Suppressor macrophage (primary cell): ENCODE data around the gene NGEF.
"Not testable (repeated sequence)": the region's sequence is repeated elsewhere in the genome, so short reads cannot be mapped to it uniquely, and the experiment has no call there.

Experiments used
- DNase-seq, 4 experiments: peaks; one replicate each; pipeline ENCODE4 v3.0.0-alpha.2; 2020 to 2022

Gene NGEF

GRCh38 chr2:232869138-232870017 lies 143.7 kb downstream of the NGEF start:
- no peak for DNase-seq

DNA sequence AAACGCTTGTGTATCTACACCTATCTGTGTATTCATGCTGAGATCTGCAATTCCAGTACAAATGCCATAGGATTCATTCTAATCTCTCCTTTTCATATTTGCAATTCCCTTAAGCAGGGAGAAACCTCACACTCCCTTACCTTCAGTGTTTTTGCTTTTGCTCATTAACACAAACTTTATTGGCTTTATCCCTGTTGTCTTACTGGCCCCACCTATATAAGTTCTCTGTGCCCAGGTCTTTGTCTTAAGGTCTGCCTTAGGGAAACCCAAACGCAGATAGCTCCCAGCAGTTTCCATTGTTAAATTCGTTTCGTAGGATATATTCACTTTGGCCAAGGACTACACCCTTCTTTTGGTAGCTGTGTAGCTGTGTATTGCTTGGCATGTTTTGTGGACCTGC lies 147.0 kb downstream of the NGEF start:
- no peak for DNase-seq

DNA sequence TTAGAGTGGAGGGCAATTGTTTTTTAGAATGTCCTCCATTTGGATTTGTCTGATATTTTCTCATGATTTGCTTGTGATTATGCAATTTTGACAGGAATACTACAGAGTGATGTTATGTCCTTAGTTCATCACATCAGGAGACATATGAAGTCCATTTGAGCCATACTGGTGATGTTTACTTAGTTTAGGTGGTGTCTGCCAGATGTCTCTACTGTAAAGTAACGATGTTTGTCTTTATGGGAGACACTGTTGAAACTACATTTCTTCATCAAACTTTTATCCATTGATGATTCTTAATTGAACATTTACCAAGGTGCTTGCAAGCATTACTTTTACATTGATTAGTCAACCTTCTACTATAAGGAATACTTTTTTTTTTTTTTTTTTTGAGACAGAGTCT lies 147.9 kb downstream of the NGEF start:
- DNase-seq = no peak

- DNase-seq = no peak
These were observed 149.1 kb downstream of the NGEF start for GRCh38 chr2:232863996-232864395.

DNA sequence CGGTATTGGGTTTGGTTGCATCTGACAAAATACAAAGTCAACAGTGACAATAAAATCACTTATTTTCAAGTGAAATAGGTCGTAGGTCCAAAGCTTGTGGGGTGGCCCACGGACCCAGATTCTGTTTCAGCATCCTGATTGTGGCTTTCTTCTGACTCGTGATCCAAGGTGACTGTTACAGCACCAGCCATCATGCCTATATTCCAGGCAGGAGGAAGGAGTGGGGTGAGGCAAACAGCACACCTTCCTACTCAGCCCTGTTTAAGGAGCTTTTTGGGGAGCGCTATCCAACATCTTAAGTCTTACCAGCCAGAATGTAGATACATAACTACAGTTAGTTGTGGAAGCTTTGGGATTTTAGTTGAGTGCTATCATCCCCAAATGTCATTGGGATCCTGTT lies 151.7 kb downstream of the NGEF start:
- no peak for DNase-seq

- no peak for DNase-seq
These were observed 152.3 kb downstream of the NGEF start for GRCh38 chr2:232860593-232861241.

DNA sequence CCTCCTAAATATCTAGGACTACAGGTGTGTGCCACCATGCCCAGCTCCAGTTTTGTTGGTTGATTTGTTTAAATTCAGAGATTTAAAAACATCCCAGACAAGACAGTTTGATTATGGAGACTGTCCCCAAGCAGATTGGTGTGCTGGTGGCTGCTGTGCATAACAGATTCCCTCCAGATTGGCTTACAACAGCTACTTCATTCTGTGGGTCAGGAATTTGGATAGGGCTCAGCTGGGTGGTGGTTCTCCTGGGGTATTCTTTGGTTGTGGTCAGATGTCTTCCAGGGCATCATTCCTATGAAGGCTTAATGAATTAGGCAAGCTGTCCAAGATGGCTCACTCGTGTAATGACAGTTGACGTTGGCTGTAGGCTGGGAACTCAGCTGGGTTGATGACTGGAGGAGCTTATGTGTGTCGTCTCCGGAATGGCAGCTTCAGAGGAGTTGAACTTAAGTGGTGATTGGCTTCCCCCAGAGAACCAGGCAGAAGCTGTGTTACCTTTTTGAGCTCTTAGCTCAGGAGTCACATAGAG lies 153.6 kb downstream of the NGEF start:
- DNase-seq = no peak

GRCh38 chr2:232857158-232857563 lies 155.9 kb downstream of the NGEF start:
- DNase-seq = no peak

DNA sequence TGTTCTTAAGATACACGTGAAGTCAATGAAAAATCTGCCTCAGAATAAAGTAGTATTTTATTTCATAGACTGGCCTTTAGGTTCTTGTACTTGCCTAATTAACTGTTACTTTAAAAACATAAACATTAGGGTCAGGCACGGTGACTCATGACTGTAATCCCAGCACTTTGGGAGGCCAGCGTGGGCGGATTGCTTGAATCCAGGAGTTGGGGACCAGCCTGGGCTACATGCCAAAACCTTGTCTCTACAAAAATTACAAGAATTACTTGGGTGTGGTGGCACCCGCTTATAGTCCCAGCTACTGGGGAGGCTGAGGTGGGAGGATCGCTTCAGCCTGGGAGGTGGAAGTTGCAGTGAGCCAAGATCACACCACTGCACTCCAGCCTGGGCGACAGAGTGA lies 159.0 kb downstream of the NGEF start:
- DNase-seq = peak; percentile 49 to 67 (median 60)

DNA sequence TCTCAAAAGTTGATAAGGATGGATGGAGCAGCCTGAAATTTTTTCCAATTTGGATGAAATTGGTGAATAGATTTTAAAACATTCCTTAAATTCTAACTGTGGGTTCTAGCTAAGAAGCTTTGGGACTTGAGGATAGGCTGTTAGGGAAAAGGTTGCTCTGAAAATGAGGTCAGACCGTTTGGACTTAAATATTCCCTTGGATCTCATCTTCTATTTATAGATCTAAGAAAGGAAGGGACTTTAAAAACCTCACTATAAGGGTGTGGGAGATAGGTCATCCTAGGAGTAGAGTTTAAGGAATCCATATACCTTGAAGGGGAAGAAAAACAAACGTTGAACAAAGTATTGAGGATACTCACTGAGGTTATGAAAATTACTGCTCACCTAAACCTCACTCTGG lies 160.4 kb downstream of the NGEF start:
- no peak for DNase-seq

DNA sequence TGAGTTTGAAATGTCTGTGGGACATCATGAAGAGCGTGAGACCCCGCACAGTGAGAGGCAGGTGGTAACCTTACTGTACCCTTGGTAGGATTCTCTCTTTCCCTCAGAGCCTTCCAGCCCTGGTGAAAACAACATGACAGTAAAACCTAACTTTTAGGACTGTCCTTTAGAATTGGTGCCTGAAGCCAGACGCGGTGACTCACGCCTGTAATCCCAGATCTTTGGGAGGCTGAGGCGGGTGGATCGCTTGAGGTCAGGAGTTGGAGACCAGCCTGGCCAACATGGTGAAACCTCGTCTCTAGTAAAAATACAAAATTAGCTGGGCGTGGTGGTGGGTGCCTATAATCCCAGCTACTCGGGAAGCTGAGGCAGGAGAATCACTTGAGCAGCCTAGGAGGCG lies 161.0 kb downstream of the NGEF start:
- not testable (repeated sequence) for DNase-seq

- DNase-seq = no peak
These were observed 163.0 kb downstream of the NGEF start for GRCh38 chr2:232850039-232850438.

- DNase-seq = no peak
These were observed 167.0 kb downstream of the NGEF start for GRCh38 chr2:232846055-232846454.

- peak in 1 of 4 experiments; percentile 7 for DNase-seq
These were observed 169.2 kb downstream of the NGEF start for GRCh38 chr2:232843834-232844233.

DNA sequence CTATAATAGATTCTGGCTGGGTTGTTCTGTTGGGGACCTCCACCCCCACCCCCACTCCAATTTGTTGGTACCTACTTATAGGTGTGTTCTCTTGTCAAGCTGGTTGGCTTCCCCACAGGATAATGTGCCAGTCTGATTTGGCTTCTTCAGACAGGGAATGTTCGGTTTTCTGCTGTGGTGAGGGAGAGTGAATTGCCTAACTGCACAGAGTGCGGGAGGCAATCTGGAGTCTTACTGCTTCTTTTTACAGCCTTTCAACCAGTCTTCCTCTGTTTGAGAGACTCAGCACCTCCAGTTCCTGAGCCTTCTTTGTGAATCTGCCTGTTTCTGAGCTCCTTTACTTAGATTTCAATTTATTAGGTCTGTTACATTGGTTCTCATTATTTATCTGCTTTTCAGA lies 170.4 kb downstream of the NGEF start:
- DNase-seq = peak in 3 of 4 experiments; percentile 16 to 23 (median 23)

DNA sequence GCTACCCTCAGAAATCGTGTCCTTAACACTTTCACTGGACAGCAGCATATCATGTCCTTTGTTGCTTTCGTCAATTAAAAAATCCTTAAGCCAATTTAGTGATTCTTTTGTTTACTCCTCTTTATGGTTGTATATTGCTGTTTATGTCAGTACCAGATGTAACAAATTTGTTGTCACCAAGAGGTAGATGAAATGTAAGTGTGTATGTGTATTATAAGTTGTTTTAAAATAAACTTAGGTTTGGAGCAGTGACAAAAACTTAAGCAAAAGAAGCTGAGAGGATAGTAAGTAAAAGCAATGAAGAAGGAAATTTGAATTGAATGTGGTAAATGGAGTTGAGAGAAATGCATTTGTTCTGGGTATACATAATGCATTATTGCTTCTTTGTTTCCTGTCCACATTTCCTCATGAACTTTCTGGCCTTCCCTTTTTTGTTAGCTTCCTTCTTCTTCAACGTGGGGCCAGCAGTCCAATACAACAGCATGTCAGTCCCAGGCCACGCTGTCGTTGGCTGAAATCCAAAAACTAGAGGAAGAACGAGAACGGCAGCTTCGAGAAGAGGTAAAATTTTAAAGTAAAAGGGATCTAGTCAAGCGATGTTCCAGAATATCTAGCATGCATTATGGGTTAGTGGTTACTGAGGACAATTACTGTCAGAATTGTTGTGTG lies 173.5 kb downstream of the NGEF start:
- DNase-seq = peak; percentile 85 to 96 (median 92)

DNA sequence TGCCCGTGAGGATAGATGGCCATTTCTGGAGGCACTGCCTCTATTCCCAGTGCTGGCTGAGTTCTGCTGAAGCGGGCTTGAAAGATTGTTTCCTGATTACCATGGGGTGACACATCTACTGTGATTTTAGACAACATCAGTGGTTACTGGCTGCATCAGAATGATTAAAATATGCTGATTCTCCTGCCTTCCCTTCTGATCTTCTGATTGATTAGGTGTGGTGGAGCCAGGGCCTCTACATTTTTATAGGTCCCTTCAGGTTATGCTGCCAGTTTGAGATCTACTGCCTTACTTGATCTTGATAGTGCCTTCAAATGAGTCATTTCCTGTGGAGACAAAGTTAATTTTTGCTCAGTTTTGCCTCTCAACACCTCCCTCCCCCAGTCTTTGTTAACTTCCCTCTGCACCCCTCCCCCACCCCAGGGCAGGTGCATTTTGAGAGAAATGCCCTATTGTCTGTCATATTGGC lies 174.6 kb downstream of the NGEF start:
- peak in 3 of 4 experiments; percentile 7 to 13 (median 12) for DNase-seq

DNA sequence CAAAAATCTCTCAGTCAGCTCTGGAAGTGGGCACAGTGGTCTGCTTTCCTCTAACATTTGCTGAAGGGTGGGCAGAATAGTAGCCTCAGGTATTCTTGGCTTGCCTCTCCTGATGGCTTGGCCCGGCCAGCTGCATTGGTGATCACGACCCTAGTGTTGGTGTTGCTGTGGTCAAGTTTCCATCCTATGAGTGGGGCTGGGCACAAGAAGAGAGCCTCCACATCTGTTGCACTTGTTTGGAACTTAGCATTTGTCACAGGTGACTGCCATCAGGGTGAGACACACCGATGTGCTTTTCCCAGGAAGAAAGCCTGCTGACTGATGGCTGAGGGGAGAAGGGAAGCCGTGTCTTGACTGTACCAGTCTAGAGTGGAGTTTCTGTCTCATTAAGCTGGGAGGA lies 176.1 kb downstream of the NGEF start:
- DNase-seq = no peak

DNA sequence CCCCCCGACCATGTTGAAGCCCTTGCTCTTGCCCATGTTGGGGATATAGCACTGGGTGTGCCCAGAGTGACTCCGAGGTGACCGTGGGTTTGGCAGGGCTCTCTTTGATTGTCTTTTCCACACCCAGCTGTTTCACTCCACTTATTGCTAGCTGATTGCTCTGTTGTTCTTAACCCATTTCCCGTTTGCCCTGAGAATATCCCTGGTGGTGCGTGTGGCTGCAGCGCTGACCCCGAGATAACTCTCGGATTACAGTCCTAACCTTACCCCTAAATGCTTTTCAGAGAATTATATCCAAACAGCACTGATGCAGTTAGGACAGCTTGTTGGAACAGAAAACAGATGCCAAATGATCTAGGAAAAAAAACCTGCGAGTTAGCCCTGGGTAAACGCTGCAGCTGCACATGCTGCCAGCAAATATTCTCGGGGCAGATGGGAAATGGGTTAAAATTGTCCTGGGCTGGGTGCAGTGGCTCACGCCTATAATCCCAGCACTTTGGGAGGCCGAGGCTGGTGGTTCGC lies 177.3 kb downstream of the NGEF start:
- DNase-seq = no peak

DNA sequence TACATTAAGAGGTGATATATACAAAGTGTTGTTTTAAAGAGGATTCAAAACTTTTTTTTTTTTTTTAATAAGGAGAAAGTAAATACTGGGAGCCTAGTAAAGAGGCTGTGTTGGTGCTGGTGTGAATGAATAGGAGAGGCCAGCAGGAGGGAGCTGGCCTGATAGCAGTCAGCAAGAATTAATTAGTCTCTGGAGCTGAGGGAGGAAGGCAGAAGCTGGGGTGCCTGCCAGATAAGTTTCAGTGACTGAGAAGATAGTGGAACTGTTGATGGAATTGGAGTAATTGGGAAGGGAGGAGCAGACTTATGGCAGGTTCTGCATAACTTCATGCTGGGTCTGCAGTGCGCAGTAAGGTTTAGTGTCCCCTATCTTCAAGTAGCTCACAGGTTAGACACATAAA lies 179.2 kb downstream of the NGEF start:
- DNase-seq = no peak

- no peak for DNase-seq
These were observed 181.6 kb downstream of the NGEF start for GRCh38 chr2:232831496-232831895.

GRCh38 chr2:232829988-232830387 lies 183.1 kb downstream of the NGEF start:
- DNase-seq = no peak
